Measurements from ENCODE around the gene MEI1. TPM values are rescaled to one million over a fixed set of nuclear protein-coding genes. Genes with fewer than 3 reads are reported as not detected.

Gene MEI1
- total RNA-seq, 1 experiment from 2014 or later, result not detected

DNA sequence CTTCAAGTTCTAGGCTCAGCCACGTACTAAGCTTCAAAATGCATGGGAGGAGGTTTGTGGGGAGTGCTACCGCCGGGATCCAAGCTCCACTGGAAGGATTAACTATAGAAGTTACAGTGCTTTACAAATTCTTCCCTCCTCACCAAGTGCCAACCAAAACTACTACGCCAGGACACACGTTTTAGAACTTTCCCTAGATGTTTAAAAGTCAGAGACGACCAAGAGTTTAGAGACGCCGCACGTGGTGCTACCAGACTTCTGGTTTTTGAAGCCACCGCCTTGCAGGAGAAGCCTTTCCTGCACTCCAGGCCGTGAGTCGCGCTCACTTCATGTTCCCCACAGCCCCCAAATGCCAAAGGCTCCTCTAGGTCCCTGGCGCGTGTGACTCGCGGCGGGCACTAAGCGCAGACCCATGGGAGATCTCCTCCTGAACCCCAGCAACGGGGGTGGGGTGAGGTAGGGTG is 11.4 kb upstream of the MEI1 start:
- Histone ChIP-seq H3K4me3 (ENCODE audit: low read depth, low read length) (peak overlapping the region; percentile 67), H3K27me3 (replicated peaks; ENCODE audit: control insufficient read depth, insufficient read depth, low read length) (no peaks in the 10 kb centered on the region), H3K9me3 (no peaks in the 10 kb centered on the region), H3K36me3 (ENCODE audit: control insufficient read depth, insufficient read depth, low read length) (no peaks in the 10 kb centered on the region), H3K4me1 (peaks cover 6% of the 10 kb centered on the region; the same call in 1 of the 2 replicates)
- intact Hi-C loops (cut with micrococcal nuclease; ENCODE audit: unreplicated experiment), result no loop called here
- no peaks in the 10 kb centered on the region for H3K27me3 Mint-ChIP-seq (ENCODE audit: insufficient read depth, unreplicated experiment)
- no peaks in the 10 kb centered on the region for H3K4me1 Mint-ChIP-seq (ENCODE audit: low read depth, unreplicated experiment)
- peak overlapping the region; percentile 97 for H3K4me3 Mint-ChIP-seq (ENCODE audit: unreplicated experiment)
- H3K27ac Mint-ChIP-seq (ENCODE audit: unreplicated experiment), result peak overlapping the region; percentile 96
- BruUV-seq (replicated peaks), result TSS peak; percentile 68
- no peaks in the 10 kb centered on the region for H3K9me3 Mint-ChIP-seq (ENCODE audit: unreplicated experiment)
- POLR2A ChIA-PET, result interaction anchor here (0.7 to 1.3 kb wide), 4 partner anchors 9 to 112 kb away, joined by 3 to 11 read pairs (median 4); partner anchors contain the start of genes CCDC134, DESI1 and XRCC6
- peak in 1 of 2 experiments; percentile 34 for DNase-seq
- TF ChIP-seq, protein P1, sequence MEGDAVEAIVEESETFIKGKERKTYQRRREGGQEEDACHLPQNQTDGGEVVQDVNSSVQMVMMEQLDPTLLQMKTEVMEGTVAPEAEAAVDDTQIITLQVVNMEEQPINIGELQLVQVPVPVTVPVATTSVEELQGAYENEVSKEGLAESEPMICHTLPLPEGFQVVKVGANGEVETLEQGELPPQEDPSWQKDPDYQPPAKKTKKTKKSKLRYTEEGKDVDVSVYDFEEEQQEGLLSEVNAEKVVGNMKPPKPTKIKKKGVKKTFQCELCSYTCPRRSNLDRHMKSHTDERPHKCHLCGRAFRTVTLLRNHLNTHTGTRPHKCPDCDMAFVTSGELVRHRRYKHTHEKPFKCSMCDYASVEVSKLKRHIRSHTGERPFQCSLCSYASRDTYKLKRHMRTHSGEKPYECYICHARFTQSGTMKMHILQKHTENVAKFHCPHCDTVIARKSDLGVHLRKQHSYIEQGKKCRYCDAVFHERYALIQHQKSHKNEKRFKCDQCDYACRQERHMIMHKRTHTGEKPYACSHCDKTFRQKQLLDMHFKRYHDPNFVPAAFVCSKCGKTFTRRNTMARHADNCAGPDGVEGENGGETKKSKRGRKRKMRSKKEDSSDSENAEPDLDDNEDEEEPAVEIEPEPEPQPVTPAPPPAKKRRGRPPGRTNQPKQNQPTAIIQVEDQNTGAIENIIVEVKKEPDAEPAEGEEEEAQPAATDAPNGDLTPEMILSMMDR (IDR thresholded peaks at IDR 0.05; ENCODE audit: insufficient read depth in 1 of 2, low read depth in 1 of 2, low read length in 1 of 2, severe bottlenecking in 1 of 2, unreplicated experiment in 1 of 2), result no peak
- H3K36me3 Mint-ChIP-seq (ENCODE audit: insufficient read depth, unreplicated experiment), result peaks cover 17% of the 10 kb centered on the region
- CTCF ChIA-PET, result interaction anchor here (0.5 to 2.4 kb wide), 3 partner anchors 10 to 127 kb away, joined by 3 to 25 read pairs (median 3); partner anchors contain the start of gene CSDC2

DNA sequence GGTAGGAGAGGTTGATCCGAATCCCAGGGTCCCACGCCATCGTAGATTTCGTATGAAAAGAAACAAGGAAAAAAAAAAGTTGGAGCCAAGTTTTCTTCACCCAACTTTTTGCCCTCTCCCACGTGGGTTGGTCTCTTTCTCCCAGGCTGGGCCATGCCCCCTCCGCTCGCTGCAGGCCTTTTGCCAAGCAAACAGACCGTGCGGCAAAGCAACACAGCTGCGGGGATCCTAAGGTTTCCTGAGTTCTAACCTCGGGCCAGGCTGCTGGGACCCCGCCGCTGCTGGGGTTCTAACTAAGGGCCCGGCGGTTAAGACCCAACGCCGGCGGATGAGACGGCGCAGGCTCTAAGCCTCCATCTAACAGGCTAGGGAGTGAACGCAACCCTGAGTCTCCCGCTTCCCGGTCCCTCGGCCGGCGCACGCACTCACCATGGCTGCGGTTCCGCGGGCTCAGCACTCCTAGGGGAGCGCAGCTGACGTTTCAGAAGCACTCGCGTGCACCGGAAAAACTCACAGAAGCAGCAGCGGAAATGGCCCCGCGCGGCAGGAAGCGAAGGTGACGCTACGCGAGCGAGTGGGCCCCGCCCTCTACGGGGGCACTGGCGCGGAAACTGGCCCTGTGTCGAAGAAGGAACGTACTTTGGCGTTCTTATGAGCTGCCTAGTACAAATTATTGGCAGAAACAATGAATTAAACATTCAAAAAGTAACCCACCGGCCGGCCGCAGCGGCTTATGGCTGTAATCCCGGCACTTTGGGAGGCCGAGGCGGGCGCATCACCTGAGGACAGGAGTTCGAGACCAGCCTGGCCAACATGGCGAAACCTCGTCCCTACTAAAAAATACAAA is 10.7 kb upstream of the MEI1 start, which contains the start of gene SNU13:
TSS of gene SNU13 (minus strand) at position 503 of the 847 bp plus-strand sequence. CDS start at position 432, 71 bp downstream.
- Histone ChIP-seq H3K4me3 (ENCODE audit: low read depth, low read length) (peak within 1 kb of the TSS; percentile 67), H3K27me3 (replicated peaks; ENCODE audit: control insufficient read depth, insufficient read depth, low read length) (no peaks in the 10 kb centered on the region), H3K4me1 (peaks cover 6% of the 10 kb centered on the region; the same call in 1 of the 2 replicates), H3K9me3 (no peaks in the 10 kb centered on the region), H3K36me3 (ENCODE audit: control insufficient read depth, insufficient read depth, low read length) (no peaks in the 10 kb centered on the region)
- TF ChIP-seq, protein P1 (IDR thresholded peaks at IDR 0.05; ENCODE audit: insufficient read depth in 1 of 2, low read depth in 1 of 2, low read length in 1 of 2, severe bottlenecking in 1 of 2, unreplicated experiment in 1 of 2), result no peak
- Mint-ChIP-seq H3K4me1 (ENCODE audit: low read depth, unreplicated experiment) (no peaks in the 10 kb centered on the region), H3K36me3 (ENCODE audit: insufficient read depth, unreplicated experiment) (peaks cover 17% of the 10 kb centered on the region), H3K27ac (ENCODE audit: unreplicated experiment) (peak within 1 kb of the TSS; percentile 96), H3K4me3 (ENCODE audit: unreplicated experiment) (peak within 1 kb of the TSS; percentile 97), H3K27me3 (ENCODE audit: insufficient read depth, unreplicated experiment) (no peaks in the 10 kb centered on the region), H3K9me3 (ENCODE audit: unreplicated experiment) (no peaks in the 10 kb centered on the region)
- DNase-seq, result peak; percentile 90 to 91
- ChIA-PET CTCF (interaction anchor here (1.1 to 2.4 kb wide), 2 partner anchors 9 to 58 kb away, joined by 3 to 25 read pairs; no protein-coding TSS in a partner anchor), POLR2A (interaction anchor here (0.5 to 1.3 kb wide), 6 partner anchors 9 to 112 kb away, joined by 3 to 11 read pairs (median 4); partner anchors contain the start of genes CCDC134, DESI1 and XRCC6)
- intact Hi-C loops (cut with micrococcal nuclease; ENCODE audit: unreplicated experiment), result no loop called here
- no TSS peak for BruUV-seq (replicated peaks)

DNA sequence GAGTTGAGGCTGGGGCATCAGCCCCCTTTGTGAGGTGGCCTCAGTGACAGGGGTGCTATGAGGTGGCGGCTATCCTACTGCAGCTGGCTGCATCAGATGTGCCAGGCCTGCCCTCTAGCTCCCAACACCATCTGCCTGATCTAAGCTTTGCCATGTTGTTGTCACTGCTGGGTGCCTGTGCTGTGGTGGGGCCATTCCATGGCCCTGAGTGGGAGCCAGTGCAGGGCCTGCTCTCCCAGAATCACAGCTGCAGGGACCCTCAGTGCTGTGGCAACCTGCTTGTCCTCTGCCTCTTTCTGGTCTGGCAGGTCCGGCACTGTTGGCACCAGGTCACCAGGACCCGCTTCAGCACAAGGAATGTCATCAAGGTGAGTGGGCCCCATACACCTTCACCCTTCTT is 8.8 kb upstream of the MEI1 start:
- no peaks in the 10 kb centered on the region for H3K27me3 ChIP-seq (replicated peaks; ENCODE audit: control insufficient read depth, insufficient read depth, low read length)
- no peaks in the 10 kb centered on the region for H3K9me3 Mint-ChIP-seq (ENCODE audit: unreplicated experiment)
- intact Hi-C loops (cut with micrococcal nuclease; ENCODE audit: unreplicated experiment), result no loop called here
- no peak overlapping the region for H3K27ac Mint-ChIP-seq (ENCODE audit: unreplicated experiment)
- H3K4me3 ChIP-seq (ENCODE audit: low read depth, low read length), result no peak overlapping the region
- H3K4me1 ChIP-seq, result peaks cover 6% of the 10 kb centered on the region; the same call in 1 of the 2 replicates
- H3K36me3 ChIP-seq (ENCODE audit: control insufficient read depth, insufficient read depth, low read length), result no peaks in the 10 kb centered on the region
- ChIA-PET POLR2A (no interaction called here), CTCF (interaction anchor here (0.6 kb wide), 1 partner anchor 69 kb away, joined by 3 read pairs; no protein-coding TSS in a partner anchor)
- BruUV-seq (replicated peaks), result no TSS peak
- H3K27me3 Mint-ChIP-seq (ENCODE audit: insufficient read depth, unreplicated experiment), result no peaks in the 10 kb centered on the region
- H3K4me3 Mint-ChIP-seq (ENCODE audit: unreplicated experiment), result no peak overlapping the region
- no peak for DNase-seq
- H3K36me3 Mint-ChIP-seq (ENCODE audit: insufficient read depth, unreplicated experiment), result peaks cover 11% of the 10 kb centered on the region
- TF ChIP-seq, protein P1 (IDR thresholded peaks at IDR 0.05; ENCODE audit: insufficient read depth in 1 of 2, low read depth in 1 of 2, low read length in 1 of 2, severe bottlenecking in 1 of 2, unreplicated experiment in 1 of 2), result no peak
- H3K9me3 ChIP-seq, result no peaks in the 10 kb centered on the region
- H3K4me1 Mint-ChIP-seq (ENCODE audit: low read depth, unreplicated experiment), result no peaks in the 10 kb centered on the region
